ENCODE results near the gene PPP1R3F.
A peak's percentile ranks its signal among the peaks of the same experiment; 100 is the strongest.
"Not testable (repeated sequence)": the region's sequence is repeated elsewhere in the genome, so short reads cannot be mapped to it uniquely, and the experiment has no call there.

Gene PPP1R3F

GRCh38 chrX:49299293-49299692 is 29.7 kb downstream of the PPP1R3F start:
- H3K4me1 ChIP-seq (ENCODE audit: insufficient read depth, low read length); H3K27me3 ChIP-seq (ENCODE audit: control insufficient read depth in 1 of 2, insufficient read depth in 2 of 2, low read length in 2 of 2); H3K36me3 ChIP-seq (ENCODE audit: insufficient read depth, low read length); H3K9me3 ChIP-seq (ENCODE audit: low read length); H3K4me3 ChIP-seq (ENCODE audit: low read depth in 1 of 2, low read length in 2 of 2); H3K9ac ChIP-seq (ENCODE audit: low read length); H3K27ac ChIP-seq (ENCODE audit: low read depth, low read length): not testable (repeated sequence)

GRCh38 chrX:49300703-49301102 is 31.1 kb downstream of the PPP1R3F start:
- no peak overlapping the region for H3K4me3 ChIP-seq (ENCODE audit: low read depth in 1 of 2, low read length in 2 of 2)
- H3K9ac ChIP-seq (ENCODE audit: low read length): no peak overlapping the region
- no peaks in the 10 kb centered on the region for H3K36me3 ChIP-seq (ENCODE audit: insufficient read depth, low read length)
- H3K27me3 ChIP-seq (ENCODE audit: control insufficient read depth in 1 of 2, insufficient read depth in 2 of 2, low read length in 2 of 2): peaks cover 0 to 8% of the 10 kb centered on the region in 2 donors
- no peaks in the 10 kb centered on the region for H3K9me3 ChIP-seq (ENCODE audit: low read length)
- H3K4me1 ChIP-seq (ENCODE audit: insufficient read depth, low read length): no peaks in the 10 kb centered on the region
- H3K27ac ChIP-seq (ENCODE audit: low read depth, low read length): no peak overlapping the region

GRCh38 chrX:49303346-49303745 is 33.8 kb downstream of the PPP1R3F start, which contains the start of gene GAGE10:
TSS of gene GAGE10 (plus strand) at chrX:49303646. CDS start at chrX:49304860, 1,214 bp downstream.
- H3K4me3 ChIP-seq (ENCODE audit: low read depth in 1 of 2, low read length in 2 of 2): no peak within 1 kb of the TSS
- no peaks in the 10 kb centered on the region for H3K36me3 ChIP-seq (ENCODE audit: insufficient read depth, low read length)
- H3K27me3 ChIP-seq (ENCODE audit: control insufficient read depth in 1 of 2, insufficient read depth in 2 of 2, low read length in 2 of 2): peaks cover 0 to 8% of the 10 kb centered on the region in 2 donors
- H3K9ac ChIP-seq (ENCODE audit: low read length): no peak within 1 kb of the TSS
- no peak within 1 kb of the TSS for H3K27ac ChIP-seq (ENCODE audit: low read depth, low read length)
- no peaks in the 10 kb centered on the region for H3K4me1 ChIP-seq (ENCODE audit: insufficient read depth, low read length)
- H3K9me3 ChIP-seq (ENCODE audit: low read length): no peaks in the 10 kb centered on the region

- not testable (repeated sequence) for H3K4me1 ChIP-seq (ENCODE audit: insufficient read depth, low read length); H3K27me3 ChIP-seq (ENCODE audit: control insufficient read depth in 1 of 2, insufficient read depth in 2 of 2, low read length in 2 of 2); H3K27ac ChIP-seq (ENCODE audit: low read depth, low read length); H3K9ac ChIP-seq (ENCODE audit: low read length); H3K4me3 ChIP-seq (ENCODE audit: low read depth in 1 of 2, low read length in 2 of 2); H3K9me3 ChIP-seq (ENCODE audit: low read length); H3K36me3 ChIP-seq (ENCODE audit: insufficient read depth, low read length)
Measured at GRCh38 chrX:49307775-49308174, 38.2 kb downstream of the PPP1R3F start.

- Histone ChIP-seq H3K27me3 (ENCODE audit: control insufficient read depth in 1 of 2, insufficient read depth in 2 of 2, low read length in 2 of 2) (no peaks in the 10 kb centered on the region), H3K27ac (ENCODE audit: low read depth, low read length) (peak overlapping the region; percentile 9), H3K36me3 (ENCODE audit: insufficient read depth, low read length) (no peaks in the 10 kb centered on the region), H3K9me3 (ENCODE audit: low read length) (no peaks in the 10 kb centered on the region), H3K9ac (ENCODE audit: low read length) (no peak overlapping the region), H3K4me1 (ENCODE audit: insufficient read depth, low read length) (no peaks in the 10 kb centered on the region), H3K4me3 (ENCODE audit: low read depth in 1 of 2, low read length in 2 of 2) (peak overlapping the region in 1 of 2 donors; percentile 58)
Measured at GRCh38 chrX:49308604-49309269, 39.1 kb downstream of the PPP1R3F start.

- no peaks in the 10 kb centered on the region for H3K9me3 ChIP-seq (ENCODE audit: low read length)
- H3K4me3 ChIP-seq (ENCODE audit: low read depth in 1 of 2, low read length in 2 of 2): peak overlapping the region in 1 of 2 donors; percentile 58
- no peaks in the 10 kb centered on the region for H3K36me3 ChIP-seq (ENCODE audit: insufficient read depth, low read length)
- no peaks in the 10 kb centered on the region for H3K27me3 ChIP-seq (ENCODE audit: control insufficient read depth in 1 of 2, insufficient read depth in 2 of 2, low read length in 2 of 2)
- H3K4me1 ChIP-seq (ENCODE audit: insufficient read depth, low read length): no peaks in the 10 kb centered on the region
- peak overlapping the region; percentile 19 for H3K9ac ChIP-seq (ENCODE audit: low read length)
- H3K27ac ChIP-seq (ENCODE audit: low read depth, low read length): peak overlapping the region; percentile 43
Measured at GRCh38 chrX:49309401-49309981, 39.9 kb downstream of the PPP1R3F start.

- Histone ChIP-seq H3K9me3 (ENCODE audit: low read length) (no peaks in the 10 kb centered on the region), H3K9ac (ENCODE audit: low read length) (no peak overlapping the region), H3K4me1 (ENCODE audit: insufficient read depth, low read length) (no peaks in the 10 kb centered on the region), H3K27ac (ENCODE audit: low read depth, low read length) (no peak overlapping the region), H3K36me3 (ENCODE audit: insufficient read depth, low read length) (no peaks in the 10 kb centered on the region), H3K4me3 (ENCODE audit: low read depth in 1 of 2, low read length in 2 of 2) (peak overlapping the region in 1 of 2 donors; percentile 58), H3K27me3 (ENCODE audit: control insufficient read depth in 1 of 2, insufficient read depth in 2 of 2, low read length in 2 of 2) (no peaks in the 10 kb centered on the region)
Measured at GRCh38 chrX:49310371-49310770, 40.8 kb downstream of the PPP1R3F start.

GRCh38 chrX:49312176-49312575 is 42.6 kb downstream of the PPP1R3F start:
- H3K9ac ChIP-seq (ENCODE audit: low read length): no peak overlapping the region
- no peak overlapping the region for H3K4me3 ChIP-seq (ENCODE audit: low read depth in 1 of 2, low read length in 2 of 2)
- no peaks in the 10 kb centered on the region for H3K9me3 ChIP-seq (ENCODE audit: low read length)
- H3K27ac ChIP-seq (ENCODE audit: low read depth, low read length): no peak overlapping the region
- H3K36me3 ChIP-seq (ENCODE audit: insufficient read depth, low read length): no peaks in the 10 kb centered on the region
- no peaks in the 10 kb centered on the region for H3K4me1 ChIP-seq (ENCODE audit: insufficient read depth, low read length)
- no peaks in the 10 kb centered on the region for H3K27me3 ChIP-seq (ENCODE audit: control insufficient read depth in 1 of 2, insufficient read depth in 2 of 2, low read length in 2 of 2)

GRCh38 chrX:49316085-49316484 is 46.5 kb downstream of the PPP1R3F start:
- Histone ChIP-seq H3K4me1 (ENCODE audit: insufficient read depth, low read length) (no peaks in the 10 kb centered on the region), H3K27me3 (ENCODE audit: control insufficient read depth in 1 of 2, insufficient read depth in 2 of 2, low read length in 2 of 2) (no peaks in the 10 kb centered on the region), H3K9ac (ENCODE audit: low read length) (no peak overlapping the region), H3K36me3 (ENCODE audit: insufficient read depth, low read length) (no peaks in the 10 kb centered on the region), H3K4me3 (ENCODE audit: low read depth in 1 of 2, low read length in 2 of 2) (no peak overlapping the region), H3K9me3 (ENCODE audit: low read length) (no peaks in the 10 kb centered on the region), H3K27ac (ENCODE audit: low read depth, low read length) (no peak overlapping the region)

GRCh38 chrX:49321737-49322136 is 52.1 kb downstream of the PPP1R3F start, which contains the start of gene GAGE12J:
TSS of gene GAGE12J (plus strand) at chrX:49322037. CDS start at chrX:49323194, 1,157 bp downstream.
- not testable (repeated sequence) for H3K27ac ChIP-seq (ENCODE audit: low read depth, low read length); H3K4me3 ChIP-seq (ENCODE audit: low read depth in 1 of 2, low read length in 2 of 2); H3K36me3 ChIP-seq (ENCODE audit: insufficient read depth, low read length); H3K9me3 ChIP-seq (ENCODE audit: low read length); H3K4me1 ChIP-seq (ENCODE audit: insufficient read depth, low read length); H3K27me3 ChIP-seq (ENCODE audit: control insufficient read depth in 1 of 2, insufficient read depth in 2 of 2, low read length in 2 of 2); H3K9ac ChIP-seq (ENCODE audit: low read length)

- H3K27me3 ChIP-seq (ENCODE audit: control insufficient read depth in 1 of 2, insufficient read depth in 2 of 2, low read length in 2 of 2); H3K4me1 ChIP-seq (ENCODE audit: insufficient read depth, low read length); H3K9me3 ChIP-seq (ENCODE audit: low read length); H3K27ac ChIP-seq (ENCODE audit: low read depth, low read length); H3K9ac ChIP-seq (ENCODE audit: low read length); H3K4me3 ChIP-seq (ENCODE audit: low read depth in 1 of 2, low read length in 2 of 2); H3K36me3 ChIP-seq (ENCODE audit: insufficient read depth, low read length): not testable (repeated sequence)
Measured at GRCh38 chrX:49322266-49322665, 52.7 kb downstream of the PPP1R3F start.

GRCh38 chrX:49323735-49324134 is 54.1 kb downstream of the PPP1R3F start:
- H3K27me3 ChIP-seq (ENCODE audit: control insufficient read depth in 1 of 2, insufficient read depth in 2 of 2, low read length in 2 of 2); H3K9me3 ChIP-seq (ENCODE audit: low read length); H3K36me3 ChIP-seq (ENCODE audit: insufficient read depth, low read length); H3K27ac ChIP-seq (ENCODE audit: low read depth, low read length); H3K4me3 ChIP-seq (ENCODE audit: low read depth in 1 of 2, low read length in 2 of 2); H3K9ac ChIP-seq (ENCODE audit: low read length); H3K4me1 ChIP-seq (ENCODE audit: insufficient read depth, low read length): not testable (repeated sequence)

Data from muscle layer of colon (tissue), 2 donors.